ENCODE data around the gene TPBGL. TPM values are rescaled to one million over a fixed set of nuclear protein-coding genes. Genes with fewer than 3 reads are reported as not detected.

Gene TPBGL, protein sequence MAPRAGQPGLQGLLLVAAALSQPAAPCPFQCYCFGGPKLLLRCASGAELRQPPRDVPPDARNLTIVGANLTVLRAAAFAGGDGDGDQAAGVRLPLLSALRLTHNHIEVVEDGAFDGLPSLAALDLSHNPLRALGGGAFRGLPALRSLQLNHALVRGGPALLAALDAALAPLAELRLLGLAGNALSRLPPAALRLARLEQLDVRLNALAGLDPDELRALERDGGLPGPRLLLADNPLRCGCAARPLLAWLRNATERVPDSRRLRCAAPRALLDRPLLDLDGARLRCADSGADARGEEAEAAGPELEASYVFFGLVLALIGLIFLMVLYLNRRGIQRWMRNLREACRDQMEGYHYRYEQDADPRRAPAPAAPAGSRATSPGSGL
- not detected for total RNA-seq

DNA sequence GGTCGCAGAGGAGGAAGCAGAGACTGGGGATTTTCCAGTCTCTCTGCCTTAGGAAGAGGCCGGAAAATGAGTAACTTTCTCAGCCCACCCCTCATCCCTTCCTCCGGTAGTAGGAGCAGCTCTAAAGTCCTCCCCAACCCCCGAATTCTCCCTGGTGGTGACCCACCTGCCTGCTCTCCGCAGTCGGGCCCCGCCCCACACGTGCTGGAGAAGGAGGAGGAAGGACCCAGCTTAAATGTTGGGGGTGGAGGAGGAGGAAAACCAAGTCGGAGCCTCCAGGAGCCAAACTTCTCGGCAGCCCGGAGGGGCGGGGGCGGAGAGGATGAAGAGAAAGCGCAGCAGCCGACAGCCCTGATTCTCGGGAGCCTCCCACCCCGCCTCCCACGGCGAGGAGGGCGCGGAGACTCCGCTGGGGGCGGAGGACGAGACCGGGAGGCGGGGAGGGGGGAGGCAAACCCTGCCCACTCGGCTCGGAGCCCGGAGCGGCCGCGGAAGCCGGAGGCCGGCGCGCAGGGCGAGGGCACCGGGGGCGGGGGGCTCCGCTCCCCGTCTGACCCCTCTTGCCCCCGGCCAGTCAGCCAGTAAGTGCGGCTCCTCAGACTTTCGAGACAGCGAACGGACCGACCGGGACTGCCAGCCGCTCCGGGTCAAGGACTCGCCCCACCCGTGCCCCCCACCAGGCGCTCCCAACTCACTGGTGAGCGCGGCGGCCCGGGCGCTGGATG is at the start of gene TPBGL:
TSS of gene TPBGL (plus strand) at position 464 of the 725 bp plus-strand sequence. CDS start 276 bp downstream, outside the sequence.
- DNase-seq (no peak), ATAC-seq (no peak)
- H3K36me3 ChIP-seq = no peaks in the 10 kb centered on the region
- intact Hi-C loops (cut with DNase I; ENCODE audit: low total_unique reads) (loop anchor here (1.0 to 5.0 kb wide), 2 partner anchors 218 to 311 kb away; no protein-coding TSS in a partner anchor), in situ Hi-C loops (cut with MboI; ENCODE audit: low sequenced_read_pairs in 4 of 4) (loop anchor here (10.0 to 25.0 kb wide), 3 partner anchors 216 to 316 kb away; partner anchors contain the start of genes SPCS2 (in 1 of the 4) and XRRA1 (in 1 of the 4))
- TF ChIP-seq POLR2A (IDR thresholded peaks at IDR 0.05) = no peak
- H3K27me3 ChIP-seq = peaks cover 27 to 28% (median 27%) of the 10 kb centered on the region in 3 donors
- no peak within 1 kb of the TSS for H3K27ac ChIP-seq
- H3K9me3 ChIP-seq = no peaks in the 10 kb centered on the region
- peaks cover 0 to 6% of the 10 kb centered on the region in 2 donors for H3K4me1 ChIP-seq
- H3K4me3 ChIP-seq = peak within 1 kb of the TSS; percentile 14 to 44 (median 39)

DNA sequence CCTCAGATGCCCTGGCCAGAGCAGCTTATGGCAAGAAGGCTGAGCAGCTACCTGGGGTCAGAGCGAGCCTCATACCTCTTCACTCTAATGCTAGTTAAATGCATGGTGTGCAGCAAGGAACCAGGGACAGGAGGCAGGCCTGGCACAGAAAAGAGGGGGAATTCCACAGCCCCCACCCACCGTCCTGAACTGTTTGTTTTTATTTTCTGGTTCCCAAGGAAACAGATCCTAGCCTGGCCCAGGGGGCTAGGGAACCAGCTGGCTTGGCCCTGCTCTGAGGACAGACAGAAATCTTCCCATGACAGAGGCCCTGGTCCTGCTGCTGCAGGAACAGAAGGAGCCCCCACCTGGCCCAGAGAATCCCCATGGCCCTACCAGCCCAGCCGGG is 49.2 kb upstream of the TPBGL start:
- Histone ChIP-seq H3K9me3 (no peaks in the 10 kb centered on the region), H3K4me1 (no peaks in the 10 kb centered on the region), H3K36me3 (no peaks in the 10 kb centered on the region), H3K4me3 (no peak overlapping the region), H3K27ac (no peak overlapping the region), H3K27me3 (no peaks in the 10 kb centered on the region)
- ATAC-seq (no peak), DNase-seq (no peak)
- TF ChIP-seq POLR2A (IDR thresholded peaks at IDR 0.05) = no peak
- TF ChIP-seq, protein P1, sequence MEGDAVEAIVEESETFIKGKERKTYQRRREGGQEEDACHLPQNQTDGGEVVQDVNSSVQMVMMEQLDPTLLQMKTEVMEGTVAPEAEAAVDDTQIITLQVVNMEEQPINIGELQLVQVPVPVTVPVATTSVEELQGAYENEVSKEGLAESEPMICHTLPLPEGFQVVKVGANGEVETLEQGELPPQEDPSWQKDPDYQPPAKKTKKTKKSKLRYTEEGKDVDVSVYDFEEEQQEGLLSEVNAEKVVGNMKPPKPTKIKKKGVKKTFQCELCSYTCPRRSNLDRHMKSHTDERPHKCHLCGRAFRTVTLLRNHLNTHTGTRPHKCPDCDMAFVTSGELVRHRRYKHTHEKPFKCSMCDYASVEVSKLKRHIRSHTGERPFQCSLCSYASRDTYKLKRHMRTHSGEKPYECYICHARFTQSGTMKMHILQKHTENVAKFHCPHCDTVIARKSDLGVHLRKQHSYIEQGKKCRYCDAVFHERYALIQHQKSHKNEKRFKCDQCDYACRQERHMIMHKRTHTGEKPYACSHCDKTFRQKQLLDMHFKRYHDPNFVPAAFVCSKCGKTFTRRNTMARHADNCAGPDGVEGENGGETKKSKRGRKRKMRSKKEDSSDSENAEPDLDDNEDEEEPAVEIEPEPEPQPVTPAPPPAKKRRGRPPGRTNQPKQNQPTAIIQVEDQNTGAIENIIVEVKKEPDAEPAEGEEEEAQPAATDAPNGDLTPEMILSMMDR (IDR thresholded peaks at IDR 0.05 in 4 of 5, conservative IDR thresholded peaks at IDR 0.05 in 1 of 5) = no peak
- in situ Hi-C loops (cut with MboI; ENCODE audit: low sequenced_read_pairs in 4 of 4) = no loop called here
- intact Hi-C loops (cut with DNase I; ENCODE audit: low total_unique reads) = no loop called here

DNA sequence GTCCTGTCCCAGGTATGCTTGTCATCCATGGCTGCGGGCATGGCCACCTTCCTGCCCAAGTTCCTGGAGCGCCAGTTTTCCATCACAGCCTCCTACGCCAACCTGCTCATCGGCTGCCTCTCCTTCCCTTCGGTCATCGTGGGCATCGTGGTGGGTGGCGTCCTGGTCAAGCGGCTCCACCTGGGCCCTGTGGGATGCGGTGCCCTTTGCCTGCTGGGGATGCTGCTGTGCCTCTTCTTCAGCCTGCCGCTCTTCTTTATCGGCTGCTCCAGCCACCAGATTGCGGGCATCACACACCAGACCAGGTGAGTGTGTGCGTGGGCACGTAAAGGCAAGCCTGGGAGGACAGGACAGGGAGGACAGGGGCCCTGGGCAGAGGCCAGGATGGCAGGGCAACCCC is 47.3 kb upstream of the TPBGL start:
- ATAC-seq = no peak
- intact Hi-C loops (cut with DNase I; ENCODE audit: low total_unique reads) = no loop called here
- Histone ChIP-seq H3K27ac (no peak overlapping the region), H3K4me3 (no peak overlapping the region), H3K36me3 (no peaks in the 10 kb centered on the region), H3K9me3 (no peaks in the 10 kb centered on the region), H3K4me1 (no peaks in the 10 kb centered on the region), H3K27me3 (no peaks in the 10 kb centered on the region)
- TF ChIP-seq, protein P1 (IDR thresholded peaks at IDR 0.05 in 4 of 5, conservative IDR thresholded peaks at IDR 0.05 in 1 of 5) = no peak
- TF ChIP-seq POLR2A (IDR thresholded peaks at IDR 0.05) = no peak
- DNase-seq = no peak
- in situ Hi-C loops (cut with MboI; ENCODE audit: low sequenced_read_pairs in 4 of 4) = no loop called here

DNA sequence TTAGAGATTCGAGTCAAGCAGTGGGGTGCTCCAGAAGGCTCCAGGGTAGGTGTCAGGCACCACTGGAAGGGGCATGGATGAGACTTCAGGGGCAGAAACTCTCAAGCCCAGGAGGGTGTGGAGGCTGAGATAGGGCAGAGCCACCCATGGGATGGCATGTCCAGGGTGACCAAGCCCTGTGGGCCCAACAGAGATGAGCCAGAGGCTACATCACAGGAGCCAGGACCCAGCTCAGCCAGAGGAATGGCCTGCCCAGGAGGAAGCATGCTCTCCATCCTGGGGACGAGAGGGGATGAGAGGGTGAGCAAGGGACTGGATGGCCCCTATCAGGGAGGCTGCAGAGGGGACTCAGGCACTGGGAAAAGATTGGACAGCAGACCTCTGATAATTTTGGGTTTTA is 46.9 kb upstream of the TPBGL start:
- H3K27me3 ChIP-seq = no peaks in the 10 kb centered on the region
- intact Hi-C loops (cut with DNase I; ENCODE audit: low total_unique reads) (no loop called here), in situ Hi-C loops (cut with MboI; ENCODE audit: low sequenced_read_pairs in 4 of 4) (no loop called here)
- no peak overlapping the region for H3K27ac ChIP-seq
- H3K9me3 ChIP-seq = no peaks in the 10 kb centered on the region
- H3K4me1 ChIP-seq = no peaks in the 10 kb centered on the region
- no peak for TF ChIP-seq POLR2A (IDR thresholded peaks at IDR 0.05)
- TF ChIP-seq, protein P1 (IDR thresholded peaks at IDR 0.05 in 4 of 5, conservative IDR thresholded peaks at IDR 0.05 in 1 of 5) = no peak
- no peak overlapping the region for H3K4me3 ChIP-seq
- no peaks in the 10 kb centered on the region for H3K36me3 ChIP-seq
- DNase-seq (no peak), ATAC-seq (no peak)

DNA sequence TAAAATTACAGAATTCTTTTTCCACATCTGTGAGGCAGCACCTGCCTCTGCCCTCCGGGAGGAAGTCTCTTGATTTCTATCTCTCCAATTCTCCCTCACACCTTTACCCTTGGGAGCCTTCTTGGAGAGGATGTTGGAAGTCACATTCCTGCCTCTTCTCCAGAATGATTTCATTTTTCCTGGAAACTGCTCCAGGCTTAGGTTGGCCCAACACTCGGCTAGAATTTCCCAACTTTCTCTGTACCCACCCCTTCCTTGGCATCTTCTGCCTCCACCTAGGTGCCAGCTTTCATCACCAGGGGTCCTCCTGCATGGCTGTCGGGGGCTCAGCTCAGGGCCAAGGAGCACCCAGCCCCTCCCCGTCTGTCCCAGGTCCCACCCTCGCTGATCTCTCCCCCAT is 46.4 kb upstream of the TPBGL start:
- Histone ChIP-seq H3K27me3 (no peaks in the 10 kb centered on the region), H3K4me3 (no peak overlapping the region), H3K27ac (no peak overlapping the region), H3K9me3 (no peaks in the 10 kb centered on the region), H3K36me3 (no peaks in the 10 kb centered on the region), H3K4me1 (no peaks in the 10 kb centered on the region)
- TF ChIP-seq, protein P1 (IDR thresholded peaks at IDR 0.05 in 4 of 5, conservative IDR thresholded peaks at IDR 0.05 in 1 of 5) = no peak
- TF ChIP-seq POLR2A (IDR thresholded peaks at IDR 0.05) = no peak
- in situ Hi-C loops (cut with MboI; ENCODE audit: low sequenced_read_pairs in 4 of 4) (no loop called here), intact Hi-C loops (cut with DNase I; ENCODE audit: low total_unique reads) (no loop called here)
- ATAC-seq (peak; percentile 59 to 67), DNase-seq (peak in 1 of 2 donors; percentile 33)
